WTC11 (cell line): ENCODE data around the gene SNX25. TPM values are rescaled to one million over a fixed set of nuclear protein-coding genes. Genes with fewer than 3 reads are reported as not detected.

Experiments
- ATAC-seq: fragments of 200-7000 bp; cut with Tn5 transposase; 2 replicates; pipeline ENCODE4 v1.10.0; 2021; ENCODE audit warnings: mild to moderate bottlenecking, moderate library complexity
- CTCF ChIA-PET: fragments of 300-600 bp; sonication (Branson Sonifier 250); formaldehyde crosslinking; loops from one replicate; lab custom pipeline; 2021; ENCODE audit warnings: antibody characterized with exemption; lab: Charles Lee
- POLR2A ChIA-PET: fragments of 350-600 bp; sonication (Branson Sonifier 250); formaldehyde crosslinking; loops from one replicate; lab custom pipeline; 2021; ENCODE audit warnings: antibody characterized with exemption; lab: Charles Lee
- DNase-seq: peaks from one replicate; pipeline ENCODE4 v3.0.0; 2021; ENCODE audit warnings: low spot score
- H3K27ac Mint-ChIP-seq: 2 replicates; pipeline ENCODE4 v1.8.0; 2021; ENCODE audit warnings: mixed read lengths
- H3K27me3 Mint-ChIP-seq: 2 replicates; pipeline ENCODE4 v1.8.0; 2021; ENCODE audit warnings: low read depth, mild to moderate bottlenecking, moderate library complexity, mixed read lengths
- H3K36me3 Mint-ChIP-seq: 2 replicates; pipeline ENCODE4 v1.8.0; 2021; ENCODE audit warnings: mixed read lengths
- H3K4me1 Mint-ChIP-seq: 2 replicates; pipeline ENCODE4 v1.8.0; 2022; ENCODE audit warnings: mixed read lengths
- H3K4me3 Mint-ChIP-seq: 2 replicates; pipeline ENCODE4 v1.8.0; 2021; ENCODE audit warnings: mild to moderate bottlenecking, moderate library complexity, mixed read lengths
- H3K9me3 Mint-ChIP-seq: 2 replicates; pipeline ENCODE4 v1.8.0; 2021; ENCODE audit warnings: mixed read lengths
- CREB1 ChIP-seq: sonication (generic); formaldehyde crosslinking; IDR thresholded peaks from 2 replicates; pipeline ENCODE4 v1.8.0; 2023; ENCODE audit warnings: mild to moderate bottlenecking, missing genetic modification reagents
- ELF4 ChIP-seq: sonication (generic); formaldehyde crosslinking; IDR thresholded peaks from 2 replicates; pipeline ENCODE4 v1.8.1; 2022; ENCODE audit warnings: low read depth, mild to moderate bottlenecking, moderate library complexity, missing genetic modification reagents
- HMGXB4 ChIP-seq: sonication (generic); formaldehyde crosslinking; IDR thresholded peaks from 2 replicates; pipeline ENCODE4 v1.8.1; 2023; ENCODE audit warnings: mild to moderate bottlenecking, moderate library complexity, missing genetic modification reagents
- MYBL2 ChIP-seq: sonication (generic); formaldehyde crosslinking; IDR thresholded peaks from 2 replicates; pipeline ENCODE4 v1.8.1; 2023; ENCODE audit warnings: mild to moderate bottlenecking, moderate library complexity, missing genetic modification reagents
- RELA ChIP-seq: sonication (generic); formaldehyde crosslinking; IDR thresholded peaks from 2 replicates; pipeline ENCODE4 v1.8.1; 2022; ENCODE audit warnings: missing genetic modification reagents, mild to moderate bottlenecking, borderline replicate concordance
- ZNF263 ChIP-seq: sonication (generic); formaldehyde crosslinking; IDR thresholded peaks from 2 replicates; pipeline ENCODE4 v1.8.1; 2022; ENCODE audit warnings: low read depth, mild to moderate bottlenecking, moderate library complexity, missing genetic modification reagents
- ZNF396 ChIP-seq: fragments of 250-450 bp; sonication (Bioruptor Pico); IDR thresholded peaks from 2 replicates; pipeline ENCODE4 v1.8.0; 2021; ENCODE audit warnings: mild to moderate bottlenecking, moderate library complexity, borderline replicate concordance
- ZNF512 ChIP-seq: sonication (generic); formaldehyde crosslinking; IDR thresholded peaks from 2 replicates; pipeline ENCODE4 v1.8.1; 2022; ENCODE audit warnings: missing genetic modification reagents, borderline replicate concordance
- total RNA-seq: library from RNA; stranded (reverse); gene quantifications from 3 replicates; pipeline ENCODE4 v1.2.3, GENCODE V29; 2021
- TF ChIP-seq, protein P1 (sequence below): fragments of 200-600 bp; IDR thresholded peaks from 2 replicates; pipeline ENCODE4 v1.8.0; 2022; ENCODE audit warnings: antibody characterized with exemption
- TF ChIP-seq, protein P2 (sequence below): sonication (generic); formaldehyde crosslinking; IDR thresholded peaks from 2 replicates; pipeline ENCODE4 v1.8.0; 2022; ENCODE audit warnings: mild to moderate bottlenecking, missing genetic modification reagents
- TF ChIP-seq, protein P3 (sequence below): fragments of 250-450 bp; sonication (Bioruptor Pico); IDR thresholded peaks from 2 replicates; pipeline ENCODE4 v2.1.2; 2022; ENCODE audit warnings: mild to moderate bottlenecking, moderate library complexity
- TF ChIP-seq, protein P4 (sequence below): fragments of 250-450 bp; sonication (Bioruptor Pico); IDR thresholded peaks from 2 replicates; pipeline ENCODE4 v1.9.0; 2021; ENCODE audit warnings: mild to moderate bottlenecking

The SNX25 gene
- total RNA-seq, 1 experiment from 2014 or later: 16.9 TPM

GRCh38 chr4:185296665-185297460 is 87.5 kb downstream of the SNX25 start:
- Mint-ChIP-seq H3K27me3 (no peaks in the 10 kb centered on the region), H3K4me3 (no peak overlapping the region), H3K9me3 (peaks cover 5% of the 10 kb centered on the region), H3K4me1 (peaks cover 27% of the 10 kb centered on the region), H3K36me3 (peaks cover 18% of the 10 kb centered on the region), H3K27ac (no peak overlapping the region)
- DNase-seq (no peak), ATAC-seq (no peak)
- ChIA-PET POLR2A (no interaction called here), CTCF (interaction anchor here (1.2 kb wide), 2 partner anchors 14 to 113 kb away, joined by 3 read pairs; no protein-coding TSS in a partner anchor)
- TF ChIP-seq, protein P1, sequence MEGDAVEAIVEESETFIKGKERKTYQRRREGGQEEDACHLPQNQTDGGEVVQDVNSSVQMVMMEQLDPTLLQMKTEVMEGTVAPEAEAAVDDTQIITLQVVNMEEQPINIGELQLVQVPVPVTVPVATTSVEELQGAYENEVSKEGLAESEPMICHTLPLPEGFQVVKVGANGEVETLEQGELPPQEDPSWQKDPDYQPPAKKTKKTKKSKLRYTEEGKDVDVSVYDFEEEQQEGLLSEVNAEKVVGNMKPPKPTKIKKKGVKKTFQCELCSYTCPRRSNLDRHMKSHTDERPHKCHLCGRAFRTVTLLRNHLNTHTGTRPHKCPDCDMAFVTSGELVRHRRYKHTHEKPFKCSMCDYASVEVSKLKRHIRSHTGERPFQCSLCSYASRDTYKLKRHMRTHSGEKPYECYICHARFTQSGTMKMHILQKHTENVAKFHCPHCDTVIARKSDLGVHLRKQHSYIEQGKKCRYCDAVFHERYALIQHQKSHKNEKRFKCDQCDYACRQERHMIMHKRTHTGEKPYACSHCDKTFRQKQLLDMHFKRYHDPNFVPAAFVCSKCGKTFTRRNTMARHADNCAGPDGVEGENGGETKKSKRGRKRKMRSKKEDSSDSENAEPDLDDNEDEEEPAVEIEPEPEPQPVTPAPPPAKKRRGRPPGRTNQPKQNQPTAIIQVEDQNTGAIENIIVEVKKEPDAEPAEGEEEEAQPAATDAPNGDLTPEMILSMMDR: no peak
- TF ChIP-seq, protein P2, sequence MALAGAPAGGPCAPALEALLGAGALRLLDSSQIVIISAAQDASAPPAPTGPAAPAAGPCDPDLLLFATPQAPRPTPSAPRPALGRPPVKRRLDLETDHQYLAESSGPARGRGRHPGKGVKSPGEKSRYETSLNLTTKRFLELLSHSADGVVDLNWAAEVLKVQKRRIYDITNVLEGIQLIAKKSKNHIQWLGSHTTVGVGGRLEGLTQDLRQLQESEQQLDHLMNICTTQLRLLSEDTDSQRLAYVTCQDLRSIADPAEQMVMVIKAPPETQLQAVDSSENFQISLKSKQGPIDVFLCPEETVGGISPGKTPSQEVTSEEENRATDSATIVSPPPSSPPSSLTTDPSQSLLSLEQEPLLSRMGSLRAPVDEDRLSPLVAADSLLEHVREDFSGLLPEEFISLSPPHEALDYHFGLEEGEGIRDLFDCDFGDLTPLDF (CRISPR knock-in tag): no peak
- TF ChIP-seq, protein P3, sequence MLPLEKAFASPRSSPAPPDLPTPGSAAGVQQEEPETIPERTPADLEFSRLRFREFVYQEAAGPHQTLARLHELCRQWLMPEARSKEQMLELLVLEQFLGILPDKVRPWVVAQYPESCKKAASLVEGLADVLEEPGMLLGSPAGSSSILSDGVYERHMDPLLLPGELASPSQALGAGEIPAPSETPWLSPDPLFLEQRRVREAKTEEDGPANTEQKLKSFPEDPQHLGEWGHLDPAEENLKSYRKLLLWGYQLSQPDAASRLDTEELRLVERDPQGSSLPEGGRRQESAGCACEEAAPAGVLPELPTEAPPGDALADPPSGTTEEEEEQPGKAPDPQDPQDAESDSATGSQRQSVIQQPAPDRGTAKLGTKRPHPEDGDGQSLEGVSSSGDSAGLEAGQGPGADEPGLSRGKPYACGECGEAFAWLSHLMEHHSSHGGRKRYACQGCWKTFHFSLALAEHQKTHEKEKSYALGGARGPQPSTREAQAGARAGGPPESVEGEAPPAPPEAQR (CRISPR knock-in tag): no peak
- TF ChIP-seq MYBL2 (CRISPR knock-in tag) (no peak), ZNF396 (CRISPR knock-in tag) (no peak), HMGXB4 (CRISPR knock-in tag) (no peak), ZNF512 (CRISPR knock-in tag) (no peak), ZNF263 (no peak), CREB1 (CRISPR knock-in tag) (no peak), RELA (CRISPR knock-in tag) (no peak), ELF4 (CRISPR knock-in tag) (no peak)
- TF ChIP-seq, protein P4, sequence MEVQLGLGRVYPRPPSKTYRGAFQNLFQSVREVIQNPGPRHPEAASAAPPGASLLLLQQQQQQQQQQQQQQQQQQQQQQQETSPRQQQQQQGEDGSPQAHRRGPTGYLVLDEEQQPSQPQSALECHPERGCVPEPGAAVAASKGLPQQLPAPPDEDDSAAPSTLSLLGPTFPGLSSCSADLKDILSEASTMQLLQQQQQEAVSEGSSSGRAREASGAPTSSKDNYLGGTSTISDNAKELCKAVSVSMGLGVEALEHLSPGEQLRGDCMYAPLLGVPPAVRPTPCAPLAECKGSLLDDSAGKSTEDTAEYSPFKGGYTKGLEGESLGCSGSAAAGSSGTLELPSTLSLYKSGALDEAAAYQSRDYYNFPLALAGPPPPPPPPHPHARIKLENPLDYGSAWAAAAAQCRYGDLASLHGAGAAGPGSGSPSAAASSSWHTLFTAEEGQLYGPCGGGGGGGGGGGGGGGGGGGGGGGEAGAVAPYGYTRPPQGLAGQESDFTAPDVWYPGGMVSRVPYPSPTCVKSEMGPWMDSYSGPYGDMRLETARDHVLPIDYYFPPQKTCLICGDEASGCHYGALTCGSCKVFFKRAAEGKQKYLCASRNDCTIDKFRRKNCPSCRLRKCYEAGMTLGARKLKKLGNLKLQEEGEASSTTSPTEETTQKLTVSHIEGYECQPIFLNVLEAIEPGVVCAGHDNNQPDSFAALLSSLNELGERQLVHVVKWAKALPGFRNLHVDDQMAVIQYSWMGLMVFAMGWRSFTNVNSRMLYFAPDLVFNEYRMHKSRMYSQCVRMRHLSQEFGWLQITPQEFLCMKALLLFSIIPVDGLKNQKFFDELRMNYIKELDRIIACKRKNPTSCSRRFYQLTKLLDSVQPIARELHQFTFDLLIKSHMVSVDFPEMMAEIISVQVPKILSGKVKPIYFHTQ (CRISPR knock-in tag): no peak
